Vagina (tissue), 2 donors: ENCODE data around the gene RAB5B. TPM values are rescaled to one million over a fixed set of nuclear protein-coding genes. Genes with fewer than 3 reads are reported as not detected.

Experiments used
- DNase-seq, 2 donors: peaks; one replicate each; pipeline ENCODE4 v3.0.0-alpha.2; 2017; ENCODE audit errors: extremely low spot score in 2 of 2
- H3K27ac ChIP-seq: fragments of 200-600 bp; sonication (generic); one replicate; pipeline ENCODE4 v1.5.1; 2019
- H3K27me3 ChIP-seq: fragments of 200-600 bp; sonication (generic); one replicate; pipeline ENCODE4 v1.5.1; 2019
- H3K36me3 ChIP-seq, 2 donors: fragments of 200-600 bp; sonication (generic); one replicate each; pipeline ENCODE4 v1.5.1; 2017 to 2019
- H3K4me1 ChIP-seq: fragments of 200-600 bp; sonication (generic); one replicate; pipeline ENCODE4 v1.5.1; 2019
- H3K4me3 ChIP-seq, 2 donors: fragments of 200-600 bp; sonication (generic); 1 replicate in 1 of 2; 2 replicates in 1 of 2; pipeline ENCODE4 v1.5.1; 2016 to 2019
- H3K9me3 ChIP-seq: fragments of 200-600 bp; sonication (generic); one replicate; pipeline ENCODE4 v1.5.1; 2019
- CTCF ChIP-seq, 3 experiments: fragments of 450-650 bp in 2 of 3; fragments of 200-600 bp in 1 of 3; sonication (generic) in 1 of 3; IDR thresholded peaks; one replicate each; pipeline ENCODE4 v1.5.1; 2017 to 2019; ENCODE audit warnings: antibody characterized with exemption in 3 of 3, mild to moderate bottlenecking in 2 of 3, moderate library complexity in 2 of 3
- POLR2A ChIP-seq, 2 donors: fragments of 450-650 bp; IDR thresholded peaks; one replicate each; pipeline ENCODE4 v1.6.1; 2017; ENCODE audit warnings: antibody characterized with exemption in 2 of 2, mild to moderate bottlenecking in 2 of 2, moderate library complexity in 2 of 2
- POLR2AphosphoS5 ChIP-seq, 2 donors: sonication (generic); formaldehyde crosslinking; IDR thresholded peaks; one replicate each; pipeline ENCODE4 v1.9.0; 2017; ENCODE audit warnings: antibody characterized with exemption in 2 of 2, mild to moderate bottlenecking in 2 of 2, low read depth in 1 of 2; ENCODE audit not compliant: insufficient read depth in 1 of 2
- intact Hi-C: fragments of 100-400 bp; cut with DNase I; formaldehyde crosslinking; loops from one replicate; pipeline ENCODE4 v1.15.1; 2023
- total RNA-seq: library from RNA; depleted of rRNA; stranded (reverse); fragments of >200 nt; gene quantifications from one replicate; pipeline ENCODE4 v1.2.3, GENCODE V29; 2016

RAB5B gene
- total RNA-seq, 1 donor from 2014 or later, result 80.5 TPM

GRCh38 chr12:55934773-55935172 is 39.1 kb upstream of the RAB5B start:
- Histone ChIP-seq H3K27me3 (no peaks in the 10 kb centered on the region), H3K36me3 (peaks cover 0 to 4% of the 10 kb centered on the region in 2 donors), H3K4me3 (no peak overlapping the region), H3K9me3 (no peaks in the 10 kb centered on the region), H3K4me1 (peaks cover 63% of the 10 kb centered on the region), H3K27ac (peak overlapping the region; percentile 65)
- intact Hi-C loops, result loop anchor here (5.0 kb wide), 2 partner anchors 107 to 207 kb away; partner anchors contain the start of genes CD63 and DNAJC14
- no peak for TF ChIP-seq POLR2A (IDR thresholded peaks at IDR 0.05)
- DNase-seq, result no peak

- H3K36me3 ChIP-seq, result peaks cover 0 to 8% of the 10 kb centered on the region in 2 donors
- H3K27me3 ChIP-seq, result no peaks in the 10 kb centered on the region
- peak in 1 of 2 donors; percentile 51 for TF ChIP-seq POLR2AphosphoS5 (IDR thresholded peaks at IDR 0.05; ENCODE audit: insufficient read depth in 1 of 2, low read depth in 1 of 2)
- TF ChIP-seq CTCF (IDR thresholded peaks at IDR 0.05), result no peak
- intact Hi-C loops, result no loop called here
- no peak for DNase-seq
- H3K27ac ChIP-seq, result peak overlapping the region; percentile 65
- H3K4me1 ChIP-seq, result peaks cover 62% of the 10 kb centered on the region
- H3K9me3 ChIP-seq, result no peaks in the 10 kb centered on the region
- peak overlapping the region; percentile 9 to 35 for H3K4me3 ChIP-seq
These were observed 38.1 kb upstream of the RAB5B start for GRCh38 chr12:55935738-55936151.

DNA sequence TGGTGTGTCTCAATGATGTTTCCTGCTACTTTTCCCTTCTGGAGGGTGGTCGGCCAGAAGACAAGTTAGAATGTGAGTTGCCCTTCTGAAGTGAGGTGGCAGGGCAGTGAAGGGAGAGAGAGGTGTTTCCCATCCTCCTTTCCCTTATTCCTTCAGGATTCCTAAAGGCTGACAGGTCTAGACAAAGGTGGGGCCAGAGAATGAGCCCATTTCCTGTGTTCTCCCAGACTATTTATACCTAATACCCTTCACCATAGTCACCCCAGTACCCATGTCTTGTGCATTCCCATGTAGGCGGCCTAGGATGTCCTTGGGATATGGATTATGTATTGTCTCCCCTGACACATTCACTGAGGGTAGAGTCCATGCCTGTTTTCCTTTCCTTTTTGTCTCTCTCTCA is 35.9 kb upstream of the RAB5B start:
- intact Hi-C loops, result no loop called here
- peaks cover 0 to 20% of the 10 kb centered on the region in 2 donors for H3K36me3 ChIP-seq

GRCh38 chr12:55938826-55939501 is 34.9 kb upstream of the RAB5B start:
- H3K27me3 ChIP-seq, result no peaks in the 10 kb centered on the region

More for the DNA sequence above, 35.9 kb upstream of the RAB5B start:
- Histone ChIP-seq H3K27me3 (no peaks in the 10 kb centered on the region), H3K4me3 (no peak overlapping the region), H3K4me1 (peaks cover 45% of the 10 kb centered on the region), H3K9me3 (no peaks in the 10 kb centered on the region), H3K27ac (no peak overlapping the region)
- TF ChIP-seq POLR2A (IDR thresholded peaks at IDR 0.05), result no peak
- no peak for TF ChIP-seq CTCF (IDR thresholded peaks at IDR 0.05)
- no peak for TF ChIP-seq POLR2AphosphoS5 (IDR thresholded peaks at IDR 0.05; ENCODE audit: insufficient read depth in 1 of 2, low read depth in 1 of 2)
- DNase-seq, result no peak

DNA sequence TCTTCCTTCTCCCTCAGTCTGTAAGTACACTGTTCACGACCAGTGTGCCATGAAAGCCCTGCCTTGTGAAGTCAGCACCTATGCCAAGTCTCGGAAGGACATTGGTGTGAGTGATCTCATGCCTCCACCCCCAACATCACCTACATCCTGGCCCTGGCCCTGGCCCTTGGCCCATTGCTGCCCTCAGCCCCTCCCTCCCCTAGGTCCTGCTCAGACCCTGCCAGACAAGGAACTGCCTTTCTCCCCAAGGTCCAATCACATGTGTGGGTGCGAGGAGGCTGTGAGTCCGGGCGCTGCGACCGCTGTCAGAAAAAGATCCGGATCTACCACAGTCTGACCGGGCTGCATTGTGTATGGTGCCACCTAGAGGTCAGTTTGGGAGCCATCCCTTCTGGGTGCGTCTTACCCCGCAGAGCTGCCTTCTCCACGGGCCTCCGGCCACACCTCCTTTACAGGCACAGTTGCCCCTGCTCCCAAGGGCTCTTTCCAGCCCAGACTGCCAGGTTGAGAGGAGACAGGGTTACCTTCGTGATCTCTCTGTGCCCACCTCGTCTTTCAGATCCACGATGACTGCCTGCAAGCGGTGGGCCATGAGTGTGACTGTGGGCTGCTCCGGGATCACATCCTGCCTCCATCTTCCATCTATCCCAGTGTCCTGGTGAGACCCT is 33.7 kb upstream of the RAB5B start:
- H3K27ac ChIP-seq, result peak overlapping the region; percentile 55
- intact Hi-C loops, result loop anchor here (2.0 kb wide), 1 partner anchor 203 kb away; no protein-coding TSS in a partner anchor
- TF ChIP-seq POLR2A (IDR thresholded peaks at IDR 0.05) (no peak), CTCF (IDR thresholded peaks at IDR 0.05) (peak; percentile 72 to 90 (median 84)), POLR2AphosphoS5 (IDR thresholded peaks at IDR 0.05; ENCODE audit: insufficient read depth in 1 of 2, low read depth in 1 of 2) (peak in 1 of 2 donors; percentile 61)
- no peaks in the 10 kb centered on the region for H3K27me3 ChIP-seq
- H3K9me3 ChIP-seq, result no peaks in the 10 kb centered on the region
- no peak for DNase-seq
- H3K4me1 ChIP-seq, result peaks cover 25% of the 10 kb centered on the region
- peak overlapping the region in 1 of 2 donors; percentile 11 for H3K4me3 ChIP-seq
- H3K36me3 ChIP-seq, result peaks cover 0 to 29% of the 10 kb centered on the region in 2 donors

More at GRCh38 chr12:55938826-55939501, 34.9 kb upstream of the RAB5B start:
- Histone ChIP-seq H3K9me3 (no peaks in the 10 kb centered on the region), H3K36me3 (peaks cover 0 to 26% of the 10 kb centered on the region in 2 donors), H3K4me3 (no peak overlapping the region), H3K4me1 (peaks cover 36% of the 10 kb centered on the region), H3K27ac (no peak overlapping the region)
- DNase-seq, result no peak
- no peak for TF ChIP-seq POLR2AphosphoS5 (IDR thresholded peaks at IDR 0.05; ENCODE audit: insufficient read depth in 1 of 2, low read depth in 1 of 2)
- no peak for TF ChIP-seq CTCF (IDR thresholded peaks at IDR 0.05)
- no peak for TF ChIP-seq POLR2A (IDR thresholded peaks at IDR 0.05)
- intact Hi-C loops, result no loop called here
